Liver (tissue), 3 donors: ENCODE measurements around the gene CFAP73.

Source experiments
- CTCF ChIP-seq: fragments of 150-350 bp; IDR thresholded peaks from 2 replicates; pipeline ENCODE4 v1.5.1; 2017; ENCODE audit warnings: improper control_type of control experiment, low read depth, low read length; ENCODE audit not compliant: missing input control
- FOXA1 ChIP-seq: IDR thresholded peaks from 2 replicates; pipeline ENCODE4 v1.6.1; 2016; ENCODE audit warnings: antibody characterized with exemption
- MAX ChIP-seq: IDR thresholded peaks from 2 replicates; pipeline ENCODE4 v1.6.1; 2016; ENCODE audit warnings: antibody characterized with exemption
- RAD21 ChIP-seq, 2 donors: IDR thresholded peaks; 2 replicates each; pipeline ENCODE4 v1.6.1; 2016; ENCODE audit warnings: antibody characterized with exemption in 2 of 2, mild to moderate bottlenecking in 2 of 2
- REST ChIP-seq: IDR thresholded peaks from 2 replicates; pipeline ENCODE4 v1.6.1; 2016; ENCODE audit warnings: antibody characterized with exemption, mild to moderate bottlenecking
- SP1 ChIP-seq: IDR thresholded peaks from 2 replicates; pipeline ENCODE4 v1.6.1; 2018; ENCODE audit warnings: antibody characterized with exemption, mild to moderate bottlenecking
- donor health status: healthy.
- donor health status: healthy.

GRCh38 chr12:113144806-113145205, 4.7 kb upstream of the CFAP73 start:
- TF ChIP-seq FOXA1 (no peak), RAD21 (IDR thresholded peaks at IDR 0.05) (no peak), REST (no peak), CTCF (no peak), SP1 (no peak), MAX (no peak)
